Ovary (tissue), 9 donors: ENCODE results near the gene STAB1. TPM values are rescaled to one million over a fixed set of nuclear protein-coding genes. Genes with fewer than 3 reads are reported as not detected.
A peak's percentile ranks its signal among the peaks of the same experiment; 100 is the strongest.

Experiments
- DNase-seq, 5 donors: peaks; one replicate each; pipeline ENCODE4 v3.0.0-alpha.2; 2019 to 2020
- H3K27ac ChIP-seq, 2 donors: fragments of 200-600 bp; one replicate each; pipeline versions ENCODE4 v1.5.1 to v1.8.0; 2019 to 2022
- H3K27me3 ChIP-seq: fragments of 200-600 bp; one replicate; pipeline ENCODE4 v1.8.0; 2022
- H3K36me3 ChIP-seq: fragments of 200-600 bp; sonication (generic); one replicate; pipeline ENCODE4 v1.5.1; 2019
- H3K4me1 ChIP-seq: one replicate; pipeline ENCODE4 v1.8.1; 2013; ENCODE audit warnings: mild to moderate bottlenecking, moderate library complexity; ENCODE audit not compliant: insufficient read depth
- H3K4me3 ChIP-seq: fragments of 200-600 bp; sonication (generic); one replicate; pipeline ENCODE4 v1.5.1; 2017
- H3K9me3 ChIP-seq, 2 donors: fragments of 200-600 bp in 1 of 2; sonication (generic) in 1 of 2; one replicate each; pipeline versions ENCODE4 v1.5.1 to v1.8.1; 2013 to 2019; ENCODE audit warnings: mild to moderate bottlenecking in 1 of 2, moderate library complexity in 1 of 2
- EP300 ChIP-seq: sonication (generic); formaldehyde crosslinking; IDR thresholded peaks from one replicate; pipeline ENCODE4 v1.6.1; 2017; ENCODE audit warnings: antibody characterized with exemption
- POLR2A ChIP-seq: fragments of 450-650 bp; IDR thresholded peaks from one replicate; pipeline ENCODE4 v1.6.1; 2017; ENCODE audit warnings: antibody characterized with exemption, mild to moderate bottlenecking, moderate library complexity
- WGBS, 3 donors: extraction: QIAGEN DNeasy Blood & Tissue Kit in 1 of 3; methylation state at CpG; one replicate each; pipeline versions ENCODE4 v1.1.5 to v1.1.7; 2013 to 2017; 5-methylcytosine and 5-hydroxymethylcytosine counted together
- intact Hi-C, 4 donors: fragments of 100-400 bp; cut with DNase I; formaldehyde crosslinking; loops; one replicate each; pipeline versions ENCODE4 v1.11.0 to v1.15.1; 2022 to 2023
- polyA plus RNA-seq, 2 donors: library from polyadenylated mRNA; stranded (reverse); fragments of 200-250 nt in 1 of 2; fragments of 350-450 nt in 1 of 2; fragmentation: Illumina TruSeq in 1 of 2; extraction: RNeasy Lipid Tissue Mini Kit (QIAGEN cat#74804) in 1 of 2; gene quantifications; one replicate each; pipeline ENCODE4 v1.2.3, GENCODE V29; 2013 to 2014
- total RNA-seq, 7 donors: library from RNA; depleted of rRNA in 2 of 7; stranded (reverse); fragments of >200 nt in 2 of 7; fragmentation: NEBNext Ultra II Directional in 3 of 7; extraction: Animal tissue kit (Norgen Biotek cat#: 25700) in 3 of 7; gene quantifications; one replicate each; pipeline versions ENCODE4 v1.1.0 to v1.2.4, GENCODE V29; 2016 to 2023
- TF ChIP-seq, protein P1 (sequence below), 3 donors: fragments of 450-650 bp in 2 of 3; fragments of 200-600 bp in 1 of 3; IDR thresholded peaks; one replicate each; pipeline versions ENCODE4 v1.5.1 to v1.8.0; 2016 to 2022; ENCODE audit warnings: antibody characterized with exemption in 3 of 3, mild to moderate bottlenecking in 1 of 3
- donor health status: DM: no; HTN: no; CAD: no; lungs with moderate emphysema.
- donor health status: DM: no; HTN: no; CAD: no.
- donor health status: Bipolar disorder and iron deficiency.
- donor health status: DM: yes; HTN: yes; CAD: no.
- donor health status: DM: no; HTN: no; CAD: no.
- donor health status: DM: yes; HTN: yes; CAD: no.

The STAB1 gene
- total and polyA plus RNA-seq, 9 donors = 21.4 to 114 (median 47.5) TPM

DNA sequence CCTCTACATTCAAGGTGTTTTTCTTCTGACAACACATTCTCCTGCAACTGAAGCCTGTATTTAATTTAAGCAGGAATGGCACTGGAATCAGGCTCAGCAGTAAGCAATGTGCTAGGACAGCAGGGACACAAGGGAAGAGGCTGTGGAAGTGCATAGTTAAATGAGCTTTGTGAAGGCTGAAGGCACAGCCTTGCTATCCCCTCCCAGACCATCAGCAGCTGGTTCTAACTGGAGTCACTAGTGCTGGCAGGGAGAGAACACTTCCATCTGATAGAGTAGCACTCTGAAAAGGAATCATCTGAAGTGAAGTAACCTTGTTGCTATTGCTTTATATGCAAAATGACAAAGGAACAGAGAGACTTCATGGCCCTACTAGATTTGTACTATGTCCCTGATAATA lies 56.0 kb downstream of the STAB1 start:
- no peak overlapping the region for H3K4me3 ChIP-seq
- H3K27me3 ChIP-seq = no peaks in the 10 kb centered on the region
- no peaks in the 10 kb centered on the region for H3K9me3 ChIP-seq
- H3K4me1 ChIP-seq = peaks cover 10% of the 10 kb centered on the region
- intact Hi-C loops = no loop called here
- no peak overlapping the region for H3K27ac ChIP-seq
- no peak for TF ChIP-seq EP300
- no peak for TF ChIP-seq POLR2A
- TF ChIP-seq, protein P1, sequence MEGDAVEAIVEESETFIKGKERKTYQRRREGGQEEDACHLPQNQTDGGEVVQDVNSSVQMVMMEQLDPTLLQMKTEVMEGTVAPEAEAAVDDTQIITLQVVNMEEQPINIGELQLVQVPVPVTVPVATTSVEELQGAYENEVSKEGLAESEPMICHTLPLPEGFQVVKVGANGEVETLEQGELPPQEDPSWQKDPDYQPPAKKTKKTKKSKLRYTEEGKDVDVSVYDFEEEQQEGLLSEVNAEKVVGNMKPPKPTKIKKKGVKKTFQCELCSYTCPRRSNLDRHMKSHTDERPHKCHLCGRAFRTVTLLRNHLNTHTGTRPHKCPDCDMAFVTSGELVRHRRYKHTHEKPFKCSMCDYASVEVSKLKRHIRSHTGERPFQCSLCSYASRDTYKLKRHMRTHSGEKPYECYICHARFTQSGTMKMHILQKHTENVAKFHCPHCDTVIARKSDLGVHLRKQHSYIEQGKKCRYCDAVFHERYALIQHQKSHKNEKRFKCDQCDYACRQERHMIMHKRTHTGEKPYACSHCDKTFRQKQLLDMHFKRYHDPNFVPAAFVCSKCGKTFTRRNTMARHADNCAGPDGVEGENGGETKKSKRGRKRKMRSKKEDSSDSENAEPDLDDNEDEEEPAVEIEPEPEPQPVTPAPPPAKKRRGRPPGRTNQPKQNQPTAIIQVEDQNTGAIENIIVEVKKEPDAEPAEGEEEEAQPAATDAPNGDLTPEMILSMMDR (IDR thresholded peaks at IDR 0.05) = no peak
- DNase-seq = no peak
- H3K36me3 ChIP-seq = no peaks in the 10 kb centered on the region

DNA sequence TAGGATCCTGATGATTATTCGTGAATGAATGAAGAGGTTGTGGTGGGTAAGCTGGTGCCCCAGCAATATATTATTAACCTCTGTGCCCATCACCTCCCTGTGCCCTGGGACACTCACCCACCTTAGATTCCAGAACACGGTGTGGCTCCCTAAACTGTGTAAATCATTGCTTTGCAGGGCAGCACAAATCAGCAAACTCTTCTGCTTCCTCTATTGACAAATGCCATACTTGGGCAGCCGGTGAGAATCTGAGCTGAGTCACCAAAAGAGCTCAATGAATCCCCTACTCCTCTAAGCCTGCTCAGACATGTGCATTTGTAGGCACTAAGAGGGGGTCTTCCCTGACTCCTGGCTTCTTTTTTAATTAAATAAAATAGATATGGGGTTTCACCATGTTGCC lies 57.0 kb downstream of the STAB1 start:
- no peaks in the 10 kb centered on the region for H3K27me3 ChIP-seq
- TF ChIP-seq, protein P1 (IDR thresholded peaks at IDR 0.05) = no peak
- 56 to 90% (median 79%) methylated on average over 3 of the region's 3 CpGs for WGBS, 3 donors
- no peaks in the 10 kb centered on the region for H3K36me3 ChIP-seq
- no peak overlapping the region for H3K4me3 ChIP-seq
- H3K4me1 ChIP-seq = peaks cover 16% of the 10 kb centered on the region
- no peak overlapping the region for H3K27ac ChIP-seq
- DNase-seq = no peak
- intact Hi-C loops = no loop called here
- no peaks in the 10 kb centered on the region for H3K9me3 ChIP-seq

DNA sequence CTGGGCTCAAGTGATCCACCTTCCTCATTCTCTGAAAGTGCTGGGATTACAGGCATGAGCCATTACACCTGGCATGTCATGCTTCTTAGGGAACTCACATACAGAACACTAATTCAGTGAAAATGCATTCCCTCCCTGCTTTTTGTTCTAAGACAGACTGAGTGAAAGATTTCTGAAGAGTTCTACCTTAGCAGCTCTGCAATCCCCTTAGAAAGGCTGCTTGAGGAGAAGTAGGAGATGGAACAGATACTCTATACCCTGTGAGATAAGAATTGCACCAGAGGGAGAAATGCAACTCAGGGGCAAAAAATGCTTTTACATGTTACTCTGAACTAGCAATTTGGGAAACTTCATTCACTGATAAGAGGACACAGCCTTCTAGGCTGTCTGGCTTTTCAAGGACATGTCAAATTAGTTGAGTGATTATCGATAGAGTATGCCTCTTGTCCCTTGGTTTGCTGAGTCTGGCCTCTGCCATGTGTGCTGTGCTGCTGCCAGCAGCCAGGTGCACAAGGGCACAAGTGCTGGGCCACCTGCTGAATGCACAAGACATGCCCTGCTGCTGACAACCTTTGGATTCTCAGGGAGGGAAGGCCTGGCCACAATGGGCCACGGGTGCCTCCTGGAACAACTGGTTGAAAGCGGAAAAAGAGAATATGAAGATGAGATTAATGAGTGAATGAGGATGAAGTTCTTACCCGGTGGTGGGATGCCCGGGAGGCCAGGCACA lies 59.1 kb downstream of the STAB1 start:
- no peaks in the 10 kb centered on the region for H3K36me3 ChIP-seq
- DNase-seq = no peak
- peak overlapping the region in 1 of 2 donors; percentile 15 for H3K27ac ChIP-seq
- 59 to 73% (median 66%) methylated on average over 5 of the region's 5 CpGs for WGBS, 3 donors
- intact Hi-C loops = no loop called here
- peaks cover 20% of the 10 kb centered on the region for H3K4me1 ChIP-seq
- TF ChIP-seq POLR2A = no peak
- no peak for TF ChIP-seq EP300
- TF ChIP-seq, protein P1 (IDR thresholded peaks at IDR 0.05) = no peak
- H3K9me3 ChIP-seq = no peaks in the 10 kb centered on the region
- no peaks in the 10 kb centered on the region for H3K27me3 ChIP-seq
- no peak overlapping the region for H3K4me3 ChIP-seq

DNA sequence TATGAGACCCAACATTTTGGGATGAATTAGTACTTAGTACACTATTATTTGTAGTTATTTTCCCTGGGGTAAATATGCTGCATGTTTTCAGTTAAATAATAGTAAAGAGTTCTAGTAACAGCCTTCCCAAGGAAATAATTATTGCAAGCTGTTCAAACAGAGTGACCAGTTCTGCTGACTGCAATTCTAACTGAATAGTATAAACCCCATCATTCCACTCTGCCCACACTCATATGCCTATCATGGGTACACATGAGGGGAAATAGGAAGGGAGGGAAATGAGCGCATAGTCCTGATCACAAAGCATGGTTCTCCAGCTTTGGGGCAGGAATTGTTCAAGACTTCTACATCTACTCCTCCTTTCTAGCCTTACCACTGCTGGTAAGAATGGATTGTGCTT lies 59.9 kb downstream of the STAB1 start:
- H3K4me1 ChIP-seq = peaks cover 24% of the 10 kb centered on the region
- TF ChIP-seq EP300 (no peak), POLR2A (no peak)
- TF ChIP-seq, protein P1 (IDR thresholded peaks at IDR 0.05) = no peak
- H3K36me3 ChIP-seq = no peaks in the 10 kb centered on the region
- no peak overlapping the region for H3K4me3 ChIP-seq
- intact Hi-C loops = no loop called here
- peak overlapping the region in 1 of 2 donors; percentile 49 for H3K27ac ChIP-seq
- WGBS, 3 donors = 84 to 97% (median 91%) methylated on average over 1 of the region's 1 CpG
- no peaks in the 10 kb centered on the region for H3K27me3 ChIP-seq
- DNase-seq = no peak
- no peaks in the 10 kb centered on the region for H3K9me3 ChIP-seq
